Karpas-422 (cell line): Measurements from ENCODE around the gene WDR6. TPM values are rescaled to one million over a fixed set of nuclear protein-coding genes. Genes with fewer than 3 reads are reported as not detected.

ENCODE experiments used
- small RNA-seq: library from RNA; depleted of rRNA; stranded (forward); fragments of <200 nt; gene quantifications from one replicate; pipeline ENCODE3, GENCODE V24; 2014
- total RNA-seq: library from RNA; depleted of rRNA; stranded (reverse); fragments of >200 nt; shearing (Covaris generic); gene quantifications from 2 replicates; pipeline ENCODE4 v1.2.3, GENCODE V29; 2014; ENCODE audit warnings: low replicate concordance; rRNA removed

Gene WDR6
- total RNA-seq, 1 experiment from 2014 or later: 82.1 TPM

Small RNA genes lying within 50 kb of the gene (small RNA-seq; reads per million reads assigned to genes)
- 7,498 reads per million, percentile 100 among the genes with 10 or more reads in this experiment for gene MIR191
- 144 reads per million, percentile 99 among the genes with 10 or more reads in this experiment for gene MIR425

Other genes starting within 250 kb of the WDR6 start
- 37.9 and 51.5 TPM in 2 replicates for gene PRKAR2A, start 159.5 kb upstream of the WDR6 start, total RNA-seq
- gene SLC25A20, start 108.5 kb upstream of the WDR6 start, total RNA-seq: 20.5 and 33.8 TPM in 2 replicates
- gene ARIH2, start 88.5 kb upstream of the WDR6 start, total RNA-seq: 86.4 and 113 TPM in 2 replicates
- 36.1 and 86.7 TPM in 2 replicates for gene P4HTM, start 17.1 kb upstream of the WDR6 start, total RNA-seq
- gene DALRD3, start 11.2 kb downstream of the WDR6 start, total RNA-seq: 44.8 and 53.4 TPM in 2 replicates
- 228 and 279 TPM in 2 replicates for gene NDUFAF3, start 14.7 kb downstream of the WDR6 start, total RNA-seq
- gene IMPDH2, start 22.0 kb downstream of the WDR6 start, total RNA-seq: 522 and 655 TPM in 2 replicates
- gene QRICH1, start 86.7 kb downstream of the WDR6 start, total RNA-seq: 75.4 and 80.0 TPM in 2 replicates
- 220 and 257 TPM in 2 replicates for gene QARS1, start 97.4 kb downstream of the WDR6 start, total RNA-seq
- 31.5 and 111 TPM in 2 replicates for gene USP19, start 113.4 kb downstream of the WDR6 start, total RNA-seq
- gene LAMB2, start 125.7 kb downstream of the WDR6 start, total RNA-seq: 3.8 TPM in 1 of 2 replicates, not detected in the other
- 18.4 and 22.0 TPM in 2 replicates for gene CCDC71, start 158.9 kb downstream of the WDR6 start, total RNA-seq
- 8.4 and 16.5 TPM in 2 replicates for gene KLHDC8B, start 164.2 kb downstream of the WDR6 start, total RNA-seq